SK-N-SH treated with all-trans-retinoic acid at 6 μM for 48 hours (cell line): ENCODE measurements around the gene GABBR1.

Experiments used
- ARNTL ChIP-seq: fragments of 450-650 bp; formaldehyde crosslinking; IDR thresholded peaks from 2 replicates; pipeline ENCODE4 v1.5.0; 2020; ENCODE audit warnings: low read depth, mild to moderate bottlenecking, moderate library complexity, borderline replicate concordance
- CSRNP3 ChIP-seq: fragments of 250-450 bp; sonication (Bioruptor Pico); IDR thresholded peaks from 2 replicates; pipeline ENCODE4 v1.5.1; 2021; ENCODE audit warnings: mild to moderate bottlenecking, moderate library complexity
- ISL1 ChIP-seq: fragments of 250-450 bp; sonication (Bioruptor Pico); IDR thresholded peaks from 2 replicates; pipeline ENCODE4 v2.1.2; 2022; ENCODE audit warnings: mild to moderate bottlenecking, moderate library complexity
- PATZ1 ChIP-seq: fragments of 250-450 bp; sonication (Bioruptor Pico); IDR thresholded peaks from 2 replicates; pipeline ENCODE4 v1.8.0; 2020; ENCODE audit warnings: mild to moderate bottlenecking, moderate library complexity, borderline replicate concordance
- POU6F1 ChIP-seq: fragments of 250-450 bp; sonication (Bioruptor Pico); IDR thresholded peaks from 2 replicates; pipeline ENCODE4 v1.8.0; 2021; ENCODE audit warnings: low read depth, mild to moderate bottlenecking, moderate library complexity, borderline replicate concordance
- PPARA ChIP-seq: fragments of 250-450 bp; sonication (Bioruptor Pico); IDR thresholded peaks from 2 replicates; pipeline ENCODE4 v1.5.0; 2020; ENCODE audit warnings: mild to moderate bottlenecking, borderline replicate concordance
- TCF4 ChIP-seq: fragments of 250-450 bp; sonication (Bioruptor Pico); IDR thresholded peaks from 2 replicates; pipeline ENCODE4 v1.8.0; 2021; ENCODE audit warnings: mild to moderate bottlenecking, moderate library complexity, borderline replicate concordance
- TSHZ2 ChIP-seq: fragments of 250-450 bp; sonication (Bioruptor Pico); IDR thresholded peaks from 2 replicates; pipeline ENCODE4 v1.5.0; 2020; ENCODE audit warnings: mild to moderate bottlenecking, moderate library complexity
- ZFP3 ChIP-seq: fragments of 250-450 bp; sonication (Bioruptor Pico); IDR thresholded peaks from 2 replicates; pipeline ENCODE4 v1.5.0; 2020; ENCODE audit warnings: mild to moderate bottlenecking, moderate library complexity
- ZFP30 ChIP-seq: fragments of 450-650 bp; formaldehyde crosslinking; IDR thresholded peaks from 2 replicates; pipeline ENCODE4 v1.5.0; 2022; ENCODE audit warnings: mild to moderate bottlenecking, moderate library complexity
- ZNF565 ChIP-seq: fragments of 450-650 bp; formaldehyde crosslinking; conservative IDR thresholded peaks from 2 replicates; pipeline ENCODE4 v1.5.0; 2020; ENCODE audit warnings: low read depth, mild to moderate bottlenecking, moderate library complexity
- TF ChIP-seq, protein P1 (sequence below): fragments of 250-450 bp; sonication (Bioruptor Pico); IDR thresholded peaks from 2 replicates; pipeline ENCODE4 v1.5.1; 2020; ENCODE audit warnings: low read depth, mild to moderate bottlenecking, moderate library complexity

DNA sequence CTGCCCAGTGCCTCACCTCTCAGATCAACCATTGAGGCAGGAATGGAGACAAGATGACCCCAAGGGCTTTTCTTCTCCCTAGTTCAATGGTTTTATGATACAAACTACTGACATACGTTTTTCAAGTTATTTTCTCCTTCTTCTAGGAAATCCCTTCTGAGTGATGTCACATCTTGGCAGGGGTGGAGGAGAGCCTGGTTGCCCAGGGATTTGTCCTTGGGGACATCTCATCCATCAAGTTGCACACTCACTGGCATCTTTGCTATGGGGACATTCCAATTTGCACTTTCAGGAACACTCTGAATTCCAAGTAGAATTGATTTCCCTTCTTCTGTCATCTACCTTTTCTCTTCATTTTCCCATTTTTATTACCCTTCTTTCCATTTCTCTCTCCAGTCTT lies 38.0 kb upstream of the GABBR1 start:
- TF ChIP-seq PATZ1 (CRISPR knock-in tag) (no peak), ISL1 (CRISPR knock-in tag) (no peak), CSRNP3 (CRISPR knock-in tag) (no peak), PPARA (CRISPR knock-in tag) (no peak), ZFP30 (CRISPR knock-in tag) (no peak), TCF4 (CRISPR knock-in tag) (no peak), ZNF565 (no peak), ZFP3 (CRISPR knock-in tag) (no peak), TSHZ2 (CRISPR knock-in tag) (no peak), ARNTL (CRISPR knock-in tag) (no peak), POU6F1 (no peak)
- TF ChIP-seq, protein P1, sequence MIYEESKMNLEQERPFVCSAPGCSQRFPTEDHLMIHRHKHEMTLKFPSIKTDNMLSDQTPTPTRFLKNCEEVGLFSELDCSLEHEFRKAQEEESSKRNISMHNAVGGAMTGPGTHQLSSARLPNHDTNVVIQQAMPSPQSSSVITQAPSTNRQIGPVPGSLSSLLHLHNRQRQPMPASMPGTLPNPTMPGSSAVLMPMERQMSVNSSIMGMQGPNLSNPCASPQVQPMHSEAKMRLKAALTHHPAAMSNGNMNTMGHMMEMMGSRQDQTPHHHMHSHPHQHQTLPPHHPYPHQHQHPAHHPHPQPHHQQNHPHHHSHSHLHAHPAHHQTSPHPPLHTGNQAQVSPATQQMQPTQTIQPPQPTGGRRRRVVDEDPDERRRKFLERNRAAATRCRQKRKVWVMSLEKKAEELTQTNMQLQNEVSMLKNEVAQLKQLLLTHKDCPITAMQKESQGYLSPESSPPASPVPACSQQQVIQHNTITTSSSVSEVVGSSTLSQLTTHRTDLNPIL, result no peak
